Activated effector memory CD4-positive, alpha-beta T cell treated with Interleukin-2 at 50 U/mL for 16 hours (primary cell): ENCODE results near the gene CSNK1E.

Experiments used
- DNase-seq: peaks from one replicate; pipeline ENCODE4 v3.0.0-alpha.2; 2020

Gene CSNK1E

DNA sequence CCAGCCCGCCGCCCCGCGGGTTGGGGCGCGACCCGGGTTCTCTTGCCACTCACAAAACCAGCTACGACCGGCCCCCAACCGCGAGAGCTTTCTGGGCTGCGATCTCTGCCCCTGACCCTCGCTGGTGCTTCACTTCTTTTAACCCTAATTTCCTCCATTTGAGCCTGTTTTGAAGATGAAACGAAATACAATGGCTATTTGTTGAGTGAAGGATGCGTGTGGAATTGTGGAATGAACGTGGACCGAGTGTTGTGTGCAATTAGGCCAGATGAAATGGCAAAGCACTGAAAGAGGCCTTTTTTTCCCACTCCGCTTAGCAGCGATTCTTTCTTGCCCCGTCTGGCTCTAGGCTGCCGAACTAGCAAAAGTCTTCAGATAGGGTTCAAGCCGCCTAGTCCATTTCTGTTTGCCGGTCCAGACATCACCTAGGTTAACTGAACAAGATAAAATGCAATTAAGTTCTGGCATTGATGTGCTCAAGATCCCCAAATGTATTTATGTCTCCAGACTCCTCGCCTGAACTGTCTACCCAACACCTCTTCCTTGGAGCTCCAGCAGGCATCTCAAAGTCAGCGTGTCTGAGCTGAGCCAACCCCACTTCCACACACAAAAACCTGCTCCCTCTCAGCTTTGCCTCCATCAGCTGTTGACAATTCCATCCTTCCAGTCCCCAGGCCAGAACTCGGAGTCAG lies 44.0 kb downstream of the CSNK1E start:
- no peak for DNase-seq

DNA sequence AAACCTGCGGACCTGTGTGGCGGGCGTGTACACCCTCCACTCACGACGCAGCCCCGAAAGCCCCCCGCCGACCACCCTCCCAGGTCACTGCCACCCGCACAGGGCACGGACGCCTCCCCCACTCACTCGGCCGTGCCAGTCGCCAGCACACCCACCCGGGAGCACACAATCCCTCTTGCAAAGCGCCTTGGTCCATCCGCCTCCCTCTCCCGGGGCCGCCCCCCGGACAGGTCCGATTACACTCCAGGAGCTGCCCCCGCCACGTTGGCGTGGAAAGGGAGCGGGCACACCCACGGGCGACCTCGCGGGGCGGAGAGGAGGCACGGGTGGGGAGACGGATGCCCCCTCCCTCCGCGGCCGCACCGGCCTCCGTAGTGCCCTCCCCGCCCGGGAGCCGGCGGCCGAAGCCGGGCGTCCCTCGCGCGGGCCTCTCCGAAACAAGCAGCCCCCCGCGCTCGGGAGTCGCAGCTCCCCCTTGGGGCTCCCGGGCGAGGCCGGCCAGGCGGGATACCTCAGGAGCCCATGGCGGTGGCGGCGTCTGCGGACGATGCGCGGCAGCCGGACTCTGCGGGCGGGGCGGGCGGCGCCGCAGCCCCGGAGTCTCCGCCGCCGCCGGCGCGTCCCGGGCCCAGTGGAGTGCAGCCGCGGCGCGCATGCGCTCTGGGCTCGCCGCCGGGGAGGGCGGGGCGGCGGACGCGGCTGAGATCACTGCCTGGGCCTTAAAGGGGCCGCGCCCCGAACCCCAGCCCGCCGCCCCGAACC lies 44.7 kb downstream of the CSNK1E start, which contains the start of gene TMEM184B:
TSS of gene TMEM184B (minus strand) at position 638 of the 762 bp plus-strand sequence. CDS start 25,049 bp downstream, outside the sequence.
- peak; percentile 77 for DNase-seq

DNA sequence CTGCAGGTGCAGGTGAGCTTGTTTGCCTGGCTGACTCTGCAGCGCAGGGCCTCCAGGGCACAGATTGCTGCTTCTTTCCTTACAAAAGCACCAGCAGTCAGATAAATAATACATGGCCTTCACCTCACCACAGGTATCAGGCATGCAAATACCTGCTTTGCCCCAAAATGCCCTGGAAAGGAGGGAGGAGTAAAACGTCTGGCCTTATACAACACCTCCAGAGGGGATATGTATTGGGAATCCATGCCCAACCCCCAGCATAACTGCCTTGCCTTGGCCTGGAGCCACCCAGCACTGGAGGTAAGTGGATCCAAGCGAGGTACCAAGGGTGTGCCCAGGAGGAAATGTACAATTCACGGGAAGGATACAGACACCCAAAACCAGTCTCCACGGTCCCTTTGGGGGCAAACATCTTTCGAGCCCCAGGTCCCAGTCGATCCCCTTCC lies 45.3 kb downstream of the CSNK1E start:
- DNase-seq, result no peak

DNA sequence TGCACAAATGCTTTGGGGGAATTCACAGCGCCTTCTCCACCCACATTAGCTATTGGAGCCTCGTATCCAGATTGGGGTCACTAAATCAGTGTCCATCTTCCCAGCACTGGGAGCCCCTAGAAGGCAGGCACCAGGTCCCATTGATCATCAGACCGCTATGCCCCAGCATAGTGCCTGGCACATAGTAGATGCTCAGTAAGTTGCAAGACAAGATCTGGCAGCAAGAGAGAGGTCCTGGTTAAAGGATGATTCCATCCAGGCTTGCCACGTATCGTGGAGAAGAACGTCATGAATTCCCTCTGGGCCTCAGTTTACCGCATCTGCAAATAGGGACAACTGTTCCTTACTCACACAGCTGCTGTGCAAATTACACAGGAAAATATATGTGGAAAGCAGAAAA lies 46.1 kb downstream of the CSNK1E start:
- no peak for DNase-seq

DNA sequence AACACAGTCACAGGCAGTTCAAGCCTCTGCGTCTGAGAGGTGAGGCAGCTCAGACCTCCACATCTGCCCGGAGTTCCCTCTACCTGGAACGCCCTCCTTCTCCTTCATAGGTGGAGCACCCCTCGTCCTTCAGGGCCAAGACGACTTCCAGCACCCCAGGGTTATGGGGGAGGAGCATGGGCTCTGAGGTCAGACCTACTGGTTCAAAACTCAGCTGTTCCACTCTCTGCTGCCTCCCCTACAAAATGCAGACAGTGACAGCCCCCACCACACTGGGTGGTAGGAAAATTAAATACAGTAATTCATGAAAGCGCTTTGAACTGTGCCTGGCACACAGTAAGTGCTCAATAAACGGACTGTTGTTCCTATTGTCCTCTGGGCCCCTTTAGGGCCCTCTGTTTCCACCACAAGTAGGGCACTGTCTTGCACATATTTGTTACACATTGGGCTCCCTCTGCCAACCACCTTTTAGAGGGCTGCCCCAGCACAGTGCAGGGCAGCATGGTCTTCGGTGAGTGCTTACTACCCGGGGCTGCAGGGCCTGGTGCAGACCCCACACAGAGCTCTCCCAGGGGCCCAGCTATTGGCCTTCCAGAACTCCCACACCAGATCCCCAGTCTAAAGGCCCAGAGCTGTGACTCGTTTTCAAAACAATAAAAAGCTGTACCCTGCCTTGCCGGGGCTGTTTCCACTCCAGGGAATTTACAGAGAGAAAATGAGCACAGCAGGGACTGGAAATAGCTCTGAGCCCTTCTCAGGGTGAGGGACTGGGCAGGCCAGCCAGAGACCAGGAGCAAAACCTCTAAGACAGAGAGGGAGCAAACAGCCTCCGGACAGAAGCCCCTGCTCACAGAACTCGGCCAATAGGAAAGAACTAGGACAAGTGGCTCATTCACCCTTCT lies 46.9 kb downstream of the CSNK1E start:
- DNase-seq, result no peak

DNA sequence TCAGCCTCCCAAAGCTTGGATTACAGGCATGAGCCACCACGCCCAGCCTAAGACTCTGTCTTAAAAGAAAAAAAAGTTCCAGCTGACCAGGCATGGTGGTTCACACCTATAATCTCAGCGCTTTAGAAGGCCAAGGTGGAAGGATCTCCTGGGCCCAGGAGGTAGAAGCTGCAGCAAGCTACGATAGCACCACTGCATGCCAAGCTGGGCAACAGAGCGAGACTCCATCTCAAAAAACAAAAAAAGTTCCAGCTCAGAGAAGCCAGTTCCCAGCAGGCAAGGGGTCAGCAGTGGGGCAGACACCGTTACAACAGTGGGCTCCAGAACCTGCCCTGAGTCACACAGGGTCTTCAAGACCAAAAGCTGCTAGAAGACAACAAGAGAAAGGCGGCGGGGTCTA lies 47.8 kb downstream of the CSNK1E start:
- no peak for DNase-seq

DNA sequence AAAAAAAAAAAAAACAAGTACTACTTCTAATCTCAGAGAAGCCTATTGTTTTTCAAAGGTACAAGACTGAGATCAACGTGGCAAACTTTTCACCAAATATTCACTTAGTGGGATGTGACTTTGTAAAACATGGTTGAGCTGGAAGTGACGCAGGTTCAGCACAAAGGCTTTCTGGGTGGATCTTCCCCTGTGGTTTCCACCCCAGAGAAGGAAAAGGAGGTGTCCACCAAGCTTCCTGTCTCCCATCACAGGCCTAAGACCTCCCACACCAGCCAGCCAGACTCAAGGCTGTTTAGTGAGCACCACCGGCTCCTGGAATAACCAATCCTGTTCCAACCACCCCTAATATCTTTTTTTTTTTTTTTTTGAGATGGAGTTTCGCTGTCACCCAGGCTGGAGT lies 50.1 kb downstream of the CSNK1E start:
- peak; percentile 31 for DNase-seq

DNA sequence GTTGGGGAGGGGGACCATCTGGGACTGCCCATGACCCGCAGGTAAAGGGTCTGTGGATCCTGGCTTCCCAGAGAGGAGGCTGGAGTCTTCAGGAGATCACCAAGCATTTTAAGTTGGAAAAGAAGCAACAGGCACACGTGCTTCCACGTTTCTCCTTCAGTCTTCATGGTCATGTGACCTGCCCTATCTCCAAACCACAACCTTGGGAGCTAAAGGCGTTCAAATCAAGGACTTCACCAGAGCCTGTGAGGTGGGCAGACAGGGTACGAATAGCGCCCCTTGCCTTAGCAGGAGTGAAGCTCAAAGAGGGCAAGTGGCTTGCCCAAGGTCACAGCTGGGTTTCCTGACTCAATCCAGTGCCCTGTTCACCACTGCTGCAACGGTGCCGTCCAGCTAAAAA lies 51.1 kb downstream of the CSNK1E start:
- no peak for DNase-seq

DNA sequence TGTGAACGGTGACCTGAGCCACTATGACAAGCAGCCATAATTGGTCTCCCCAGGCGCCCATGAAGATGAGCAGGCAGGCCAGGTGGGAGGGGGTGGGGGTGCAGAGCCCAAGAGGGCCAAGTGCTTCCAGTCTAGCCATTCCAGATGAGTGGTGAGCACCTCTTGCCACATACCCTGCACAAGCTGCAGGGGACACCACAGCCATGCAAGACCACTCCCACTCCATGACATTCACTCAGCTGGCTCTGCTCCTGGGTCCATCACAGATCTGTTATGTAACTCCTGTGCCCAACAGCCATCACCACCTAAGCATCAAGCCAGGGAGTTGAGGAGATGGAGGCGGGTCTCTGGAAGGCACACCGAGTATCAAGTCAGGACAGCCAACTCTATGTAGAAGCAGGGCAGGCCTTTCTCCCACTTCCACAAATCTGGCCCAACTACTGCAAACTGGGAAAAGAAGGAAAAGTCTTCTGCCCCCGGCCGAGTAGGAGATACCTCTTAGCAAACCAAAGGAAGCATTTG lies 52.9 kb downstream of the CSNK1E start:
- DNase-seq, result no peak

DNA sequence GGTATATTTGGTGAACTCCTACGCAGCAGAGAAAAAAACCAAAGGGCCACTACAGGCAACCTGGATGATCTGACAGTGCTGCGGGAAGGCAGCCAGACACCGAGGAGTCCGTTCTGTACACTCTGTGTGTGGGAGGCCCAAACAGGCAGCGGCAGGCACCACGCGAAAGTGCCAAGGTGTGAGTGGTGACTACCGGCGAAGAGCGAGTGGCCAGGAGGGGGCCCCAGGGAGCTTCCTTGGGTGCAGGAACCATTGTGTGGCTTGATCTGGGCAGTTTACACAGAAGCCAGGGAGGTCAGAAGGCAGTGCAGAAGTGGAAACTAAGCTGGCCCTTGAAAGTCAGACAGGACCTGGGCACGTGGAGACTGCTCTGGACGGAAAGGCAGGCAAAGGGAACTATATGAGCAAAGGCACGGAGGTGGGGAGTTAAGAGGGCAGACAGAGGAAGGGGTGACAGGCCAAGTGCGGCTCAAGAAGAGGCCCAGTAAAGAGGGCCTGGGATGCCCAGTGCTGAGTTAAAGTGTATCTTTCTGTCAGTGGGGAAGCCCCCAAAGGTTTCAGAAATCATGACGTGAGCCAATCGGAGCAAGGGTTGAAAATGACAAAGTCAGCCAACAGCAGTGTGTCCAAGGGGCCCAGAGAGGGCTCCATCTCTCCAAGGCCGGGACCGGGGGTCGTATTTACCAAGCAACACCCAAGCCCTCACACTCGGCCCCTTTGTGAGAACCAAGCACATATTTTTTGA lies 55.0 kb downstream of the CSNK1E start:
- DNase-seq, result peak; percentile 18

DNA sequence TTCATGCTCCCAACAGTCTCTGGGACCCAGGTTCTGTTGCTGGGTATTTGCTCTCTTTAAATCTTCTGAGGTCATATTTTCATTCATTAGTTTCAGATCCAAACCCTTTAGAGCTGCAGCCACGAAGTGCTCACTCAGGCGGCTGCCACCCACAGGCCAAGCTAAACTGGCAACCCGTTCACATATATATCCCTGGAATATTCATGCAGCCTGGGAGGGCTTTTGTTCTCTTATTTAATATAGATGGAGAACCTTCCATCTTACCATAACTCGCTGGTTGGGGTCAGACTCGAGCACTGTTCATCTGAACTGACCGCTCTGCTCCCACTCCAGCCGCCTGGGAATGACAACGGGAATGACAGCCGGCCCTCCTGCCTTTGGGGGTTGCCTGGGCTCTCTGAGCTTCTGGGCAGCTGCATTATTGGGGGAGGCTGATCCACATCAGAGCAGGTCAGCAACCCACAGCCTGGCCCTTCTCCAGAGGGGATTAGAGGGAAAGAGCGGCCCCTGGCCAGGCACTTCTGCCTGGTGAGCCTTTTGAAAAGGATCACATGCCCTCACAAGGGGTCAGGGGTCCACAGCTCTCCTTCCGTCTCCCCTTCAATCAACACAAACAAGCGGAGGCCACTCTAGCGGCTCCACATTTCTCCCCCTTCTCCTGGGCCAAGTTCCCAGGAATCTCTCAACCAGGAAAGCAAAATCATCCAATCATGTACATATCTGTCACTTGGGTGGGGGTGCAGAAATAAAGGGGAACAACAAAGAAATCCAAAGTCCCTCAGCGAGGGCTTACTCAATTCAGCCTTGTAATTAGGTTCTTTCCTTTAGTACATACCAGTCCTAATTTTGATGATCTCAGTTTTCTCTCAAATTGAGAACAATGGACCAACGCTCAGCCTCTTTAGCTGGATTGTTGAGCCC lies 56.2 kb downstream of the CSNK1E start:
- DNase-seq, result no peak

DNA sequence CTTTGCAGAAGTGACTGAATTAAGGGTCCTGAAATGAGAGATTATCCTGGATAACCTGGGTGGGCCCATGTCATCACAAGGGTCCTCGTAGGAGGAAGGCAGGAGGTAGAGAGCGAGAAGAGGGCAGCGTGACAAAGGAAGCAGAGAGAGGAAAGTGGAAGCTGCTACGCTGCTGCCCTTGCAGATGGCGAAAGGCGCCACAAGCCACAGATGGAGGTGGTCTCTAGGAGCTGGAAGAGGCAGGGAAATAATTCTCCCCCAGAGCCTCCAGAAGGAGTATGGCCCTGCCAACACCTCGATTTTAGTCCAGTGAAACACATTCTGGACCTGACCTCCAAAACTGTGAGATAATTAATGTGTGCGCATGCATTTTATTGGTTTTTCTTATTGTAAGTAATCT lies 57.9 kb downstream of the CSNK1E start:
- no peak for DNase-seq

DNA sequence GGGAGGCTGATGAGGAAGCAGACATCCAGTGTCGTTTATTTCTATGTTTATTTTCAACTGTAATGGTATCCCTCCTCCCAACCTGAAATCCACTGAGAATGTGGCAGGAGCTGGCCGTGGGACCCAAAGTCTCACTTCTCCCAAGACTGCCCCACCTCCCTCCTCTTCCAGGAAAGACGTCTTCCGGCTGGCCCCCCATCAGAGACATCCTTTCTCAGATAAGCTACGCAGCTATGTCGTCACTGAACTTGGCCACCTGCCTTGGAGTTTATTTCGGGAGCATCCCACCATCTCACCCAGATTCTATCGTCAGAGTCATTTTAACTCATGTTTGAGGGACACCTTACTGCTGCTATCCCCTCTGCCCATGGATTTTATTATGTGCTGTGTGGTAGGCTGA lies 58.3 kb downstream of the CSNK1E start:
- DNase-seq, result no peak

DNA sequence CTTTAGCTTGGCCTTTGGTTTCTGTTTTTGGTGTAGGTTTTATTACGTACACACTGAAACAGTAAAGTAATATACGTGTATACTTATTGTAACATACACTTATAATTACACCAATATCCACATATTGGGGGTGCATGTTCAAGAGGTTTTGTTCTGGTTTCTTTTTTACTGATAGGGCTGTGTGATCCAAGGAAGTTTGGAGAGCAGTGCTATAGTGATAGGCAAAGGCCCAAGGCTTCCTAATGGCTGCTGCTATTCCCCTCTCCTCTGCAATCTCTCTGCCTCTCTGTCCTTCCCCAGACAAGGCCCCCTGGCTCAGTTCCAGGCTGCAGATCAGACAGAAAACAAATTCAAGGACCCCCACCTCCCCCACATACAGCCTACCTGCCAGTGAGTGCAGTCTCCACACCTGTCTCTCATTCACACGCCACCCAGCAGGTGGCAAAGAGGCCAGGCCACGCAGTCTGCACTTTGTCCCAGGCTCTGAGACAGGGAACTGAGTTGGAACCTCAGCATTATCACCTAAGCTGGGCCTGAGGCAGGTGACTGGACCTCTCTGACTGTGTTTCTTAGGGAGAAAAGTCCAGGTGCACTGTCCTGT lies 59.5 kb downstream of the CSNK1E start:
- no peak for DNase-seq

DNA sequence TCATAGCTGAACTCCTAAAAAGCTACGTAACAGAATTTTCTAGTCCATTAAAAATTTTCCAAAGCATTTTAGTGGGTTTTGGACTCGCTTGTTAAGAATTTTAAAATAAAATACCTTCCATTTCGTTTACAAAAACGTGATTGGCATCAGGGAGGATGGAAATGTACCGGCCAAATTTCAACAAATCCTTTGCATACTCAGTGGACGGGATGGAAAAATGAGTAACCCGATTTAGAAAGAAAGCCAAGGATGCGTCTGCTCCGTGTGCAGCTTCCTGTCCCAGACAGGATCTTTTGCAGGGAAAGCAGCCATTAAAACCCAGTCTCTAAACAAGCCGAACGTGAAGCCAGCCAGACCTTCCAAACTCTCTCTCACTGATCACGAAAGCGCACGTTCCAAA lies 60.1 kb downstream of the CSNK1E start:
- DNase-seq, result no peak

DNA sequence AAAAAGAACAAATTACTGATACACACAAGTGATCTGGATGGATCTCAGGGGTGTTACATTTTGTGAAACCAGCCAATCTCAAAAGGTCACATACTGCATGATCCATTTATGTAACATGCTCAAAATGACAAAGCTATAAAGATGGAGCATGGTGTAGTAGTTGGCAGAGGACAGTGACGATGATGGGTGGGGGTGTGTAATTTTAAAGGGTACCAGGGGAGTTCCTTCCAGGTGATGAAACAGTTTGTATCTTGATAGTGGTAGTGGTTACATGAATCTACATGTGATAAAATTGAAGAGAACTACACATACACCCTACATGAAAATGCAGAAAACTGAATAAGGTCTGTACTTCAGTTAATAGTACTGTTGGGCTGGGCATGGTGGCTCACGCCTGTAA lies 61.5 kb downstream of the CSNK1E start:
- DNase-seq, result no peak

DNA sequence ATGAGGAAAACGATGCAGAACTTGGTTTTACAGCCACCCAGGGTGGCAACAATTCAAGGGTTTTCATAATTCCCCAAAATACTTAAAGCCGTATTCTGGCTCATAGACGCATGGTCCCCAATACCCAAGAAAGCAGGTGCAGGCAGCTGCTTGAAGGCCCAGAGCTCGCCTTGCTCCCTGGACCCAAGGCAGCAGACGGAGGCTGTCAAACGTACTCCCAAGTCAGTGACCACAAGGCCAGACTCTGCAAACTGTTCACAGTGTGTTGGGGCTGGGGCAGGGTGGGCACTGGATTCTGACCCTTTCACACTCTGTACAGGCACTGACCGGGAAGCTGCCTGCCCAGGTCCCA lies 65.9 kb downstream of the CSNK1E start:
- DNase-seq, result no peak

DNA sequence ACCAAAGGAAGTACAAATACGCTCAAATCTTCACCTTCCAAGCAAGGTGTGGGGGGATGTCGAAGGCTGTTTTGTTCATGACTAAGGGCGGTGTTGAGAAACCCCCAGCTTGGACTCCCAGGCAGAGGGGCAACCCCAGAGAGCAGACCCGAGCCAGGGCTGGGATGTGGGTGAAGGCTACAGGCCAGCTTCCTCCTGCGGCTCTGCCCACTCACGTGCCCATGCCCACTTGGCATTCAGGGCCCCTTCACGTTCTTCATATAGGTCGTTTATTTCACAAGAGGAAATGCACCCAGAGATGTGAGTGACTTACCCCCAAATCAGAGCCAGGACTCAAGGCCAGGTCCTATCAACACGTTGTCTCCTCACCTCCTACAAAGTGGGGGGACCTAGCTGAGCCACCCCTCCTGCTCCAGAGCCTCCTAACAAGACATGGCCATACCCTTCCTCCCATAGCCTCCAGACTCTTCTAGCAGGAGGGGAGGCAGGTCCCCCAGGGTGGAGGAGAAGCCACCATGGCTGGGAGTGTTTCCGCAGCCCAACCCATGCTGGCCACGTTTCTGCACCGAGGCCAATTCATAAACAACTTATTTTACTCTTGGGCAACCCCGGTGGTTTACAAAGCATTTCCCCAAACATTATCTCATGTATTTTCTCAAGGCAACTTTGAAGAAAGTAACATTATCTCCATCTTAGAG lies 66.4 kb downstream of the CSNK1E start:
- no peak for DNase-seq

DNA sequence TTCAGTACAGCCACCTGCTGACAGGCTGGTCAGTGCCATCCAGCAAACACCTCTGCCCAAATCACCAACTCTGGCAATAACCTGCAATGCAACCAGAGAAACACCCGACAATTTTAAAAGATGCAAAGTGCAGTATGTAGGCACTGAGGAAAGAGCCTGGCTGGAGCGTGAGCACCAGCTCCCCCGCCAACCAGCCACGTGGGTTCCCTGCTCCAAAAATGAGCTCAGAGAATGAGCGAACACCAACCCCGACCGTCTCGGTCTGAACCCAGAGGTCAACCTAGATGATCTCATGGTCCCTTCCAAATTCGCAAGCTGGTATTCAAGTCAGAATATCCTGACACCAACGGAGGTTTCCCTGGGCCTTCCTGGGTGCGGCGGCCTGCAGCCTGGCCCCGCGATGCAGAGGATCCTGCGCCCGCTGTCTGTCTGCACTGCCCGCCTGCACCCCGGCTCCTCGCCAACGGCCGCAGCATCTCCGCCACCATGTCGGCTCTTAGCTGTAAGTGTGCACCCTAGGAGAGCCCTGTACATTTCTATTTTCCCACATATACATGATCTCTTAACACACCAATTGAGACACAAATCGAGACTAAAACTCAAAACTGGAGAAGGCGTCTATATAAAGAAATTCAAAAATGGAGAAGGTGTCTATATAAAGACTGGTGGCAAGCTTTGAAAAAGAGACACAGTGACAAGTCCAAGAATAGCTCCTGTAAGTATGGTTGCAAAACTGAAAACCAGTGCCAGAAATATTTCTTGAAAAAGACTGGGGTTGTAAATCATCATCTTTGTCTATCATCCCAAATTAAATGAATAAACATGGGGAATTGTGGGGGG lies 67.2 kb downstream of the CSNK1E start:
- DNase-seq, result no peak
